Loucy (cell line): ENCODE data around the gene GPR146.
"Not testable (repeated sequence)": the region's sequence is repeated elsewhere in the genome, so short reads cannot be mapped to it uniquely, and the experiment has no call there.

ENCODE experiments used
- H2AFZ ChIP-seq: fragments of 200-600 bp; sonication (generic); 2 replicates; pipeline ENCODE4 v1.6.0; 2016; ENCODE audit warnings: antibody characterized with exemption, mild to moderate bottlenecking, low read length, moderate library complexity
- H3F3A ChIP-seq: fragments of 200-600 bp; 2 replicates; pipeline ENCODE4 v1.6.0; 2016; ENCODE audit warnings: antibody characterized with exemption, low read depth, mild to moderate bottlenecking
- H3K27me3 ChIP-seq: fragments of 200-600 bp; sonication (generic); 2 replicates; pipeline ENCODE4 v1.6.1; 2014; ENCODE audit warnings: low read length, mild to moderate bottlenecking; ENCODE audit not compliant: insufficient read depth, poor library complexity, severe bottlenecking
- H3K36me3 ChIP-seq: fragments of 200-600 bp; sonication (generic); 2 replicates; pipeline ENCODE4 v1.6.1; 2016; ENCODE audit warnings: low read length; ENCODE audit not compliant: insufficient read depth
- H3K4me1 ChIP-seq: fragments of 200-600 bp; sonication (generic); 2 replicates; pipeline ENCODE4 v1.5.1; 2014; ENCODE audit warnings: low read length, mild to moderate bottlenecking; ENCODE audit not compliant: insufficient read depth, poor library complexity, severe bottlenecking
- H3K4me2 ChIP-seq: fragments of 200-600 bp; sonication (generic); 2 replicates; pipeline ENCODE4 v1.6.0; 2014; ENCODE audit warnings: antibody characterized with exemption, low read length, low read depth, mild to moderate bottlenecking; ENCODE audit not compliant: poor library complexity, severe bottlenecking
- H3K4me3 ChIP-seq: fragments of 200-600 bp; sonication (generic); 2 replicates; pipeline ENCODE4 v1.5.1; 2014; ENCODE audit warnings: low read length, mild to moderate bottlenecking, mixed read lengths; ENCODE audit not compliant: poor library complexity, severe bottlenecking
- H3K79me2 ChIP-seq: fragments of 200-600 bp; sonication (generic); 2 replicates; pipeline ENCODE4 v1.6.1; 2014; ENCODE audit warnings: low read length; ENCODE audit not compliant: insufficient read depth
- H3K9ac ChIP-seq: fragments of 200-600 bp; sonication (generic); 2 replicates; pipeline ENCODE4 v1.6.0; 2014; ENCODE audit warnings: mild to moderate bottlenecking, low read depth, low read length, moderate library complexity; ENCODE audit not compliant: poor library complexity, severe bottlenecking
- H3K9me2 ChIP-seq: fragments of 200-600 bp; sonication (generic); replicated peaks from 2 replicates; pipeline ENCODE4 v1.6.1; 2016; ENCODE audit warnings: low read depth, low read length, mixed read lengths
- H3K9me3 ChIP-seq: fragments of 200-600 bp; sonication (generic); 2 replicates; pipeline ENCODE4 v1.6.1; 2014; ENCODE audit warnings: mild to moderate bottlenecking, antibody characterized with exemption, low read length, low read depth; ENCODE audit not compliant: insufficient read depth
- H4K20me1 ChIP-seq: fragments of 200-600 bp; sonication (generic); 2 replicates; pipeline ENCODE4 v1.6.0; 2014; ENCODE audit warnings: antibody characterized with exemption, low read length, mild to moderate bottlenecking; ENCODE audit not compliant: insufficient read depth, poor library complexity, severe bottlenecking
- EZH2phosphoT487 ChIP-seq: fragments of 200-600 bp; IDR thresholded peaks from 2 replicates; pipeline ENCODE4 v1.6.1; 2018; ENCODE audit warnings: antibody characterized with exemption, mild to moderate bottlenecking, moderate library complexity, borderline replicate concordance
- TF ChIP-seq, protein P1 (sequence below): fragments of 200-600 bp; sonication (generic); conservative IDR thresholded peaks from 2 replicates; pipeline ENCODE4 v1.5.1; 2014; ENCODE audit warnings: mild to moderate bottlenecking, antibody characterized with exemption, low read length

The GPR146 gene

GRCh38 chr7:1033546-1034145 is 10.7 kb upstream of the GPR146 start:
- H3F3A ChIP-seq, result no peaks in the 10 kb centered on the region
- H2AFZ ChIP-seq, result no peak overlapping the region
- no peak overlapping the region for H3K4me2 ChIP-seq
- H3K9me2 ChIP-seq, result no peaks in the 10 kb centered on the region
- no peaks in the 10 kb centered on the region for H4K20me1 ChIP-seq
- H3K79me2 ChIP-seq, result peaks cover 22% of the 10 kb centered on the region
- no peak overlapping the region for H3K9ac ChIP-seq
- H3K27me3 ChIP-seq, result no peaks in the 10 kb centered on the region
- peaks cover 25% of the 10 kb centered on the region for H3K4me1 ChIP-seq
- no peaks in the 10 kb centered on the region for H3K36me3 ChIP-seq
- H3K9me3 ChIP-seq, result no peaks in the 10 kb centered on the region
- no peak for TF ChIP-seq EZH2phosphoT487
- no peak overlapping the region for H3K4me3 ChIP-seq

GRCh38 chr7:1034769-1035168 is 9.6 kb upstream of the GPR146 start:
- H3K4me2 ChIP-seq, H3K27me3 ChIP-seq, H3K9ac ChIP-seq, H3K36me3 ChIP-seq, H2AFZ ChIP-seq, H3K9me2 ChIP-seq, H3F3A ChIP-seq, H4K20me1 ChIP-seq, H3K4me3 ChIP-seq, H3K9me3 ChIP-seq: not testable (repeated sequence)
- peaks cover 14% of the 10 kb centered on the region for H3K4me1 ChIP-seq
- H3K79me2 ChIP-seq, result peaks cover 11% of the 10 kb centered on the region; the same call in 1 of the 2 replicates

DNA sequence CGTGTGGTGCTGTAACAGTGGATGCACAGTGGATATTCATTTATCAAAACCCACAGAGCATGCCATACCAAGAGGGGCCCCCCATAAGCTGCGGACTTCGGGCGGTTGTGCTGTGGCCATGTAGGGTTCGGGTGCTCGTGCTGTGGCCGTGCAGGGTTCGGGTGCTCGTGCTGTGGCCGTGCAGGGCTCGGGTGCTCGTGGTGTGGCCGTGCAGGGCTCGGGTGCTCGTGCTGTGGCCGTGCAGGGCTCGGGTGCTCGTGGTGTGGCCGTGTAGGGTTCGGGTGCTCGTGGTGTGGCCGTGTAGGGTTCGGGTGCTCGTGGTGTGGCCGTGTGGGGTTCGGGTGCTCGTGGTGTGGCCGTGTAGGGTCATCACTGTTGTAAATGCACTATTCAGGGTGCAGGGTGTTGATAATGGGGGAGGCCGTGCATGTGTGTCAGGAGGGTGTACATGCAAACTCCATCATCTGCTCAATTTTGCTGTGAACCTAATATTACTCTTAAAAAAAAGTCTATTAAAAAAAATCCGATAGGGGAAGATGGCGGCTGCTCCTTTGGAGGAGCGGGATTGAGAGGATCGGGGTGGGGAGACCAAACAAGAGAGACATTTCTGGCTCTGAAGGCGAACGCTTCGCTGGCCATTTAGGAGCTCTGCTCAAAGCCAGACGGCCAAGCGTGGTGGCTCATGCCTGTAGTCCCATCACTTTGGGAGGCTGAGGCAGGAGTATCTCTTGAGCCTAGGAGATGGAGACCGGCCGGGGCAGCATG is 8.0 kb upstream of the GPR146 start:
- H3K9ac ChIP-seq, H4K20me1 ChIP-seq, H3K4me2 ChIP-seq, H3K4me3 ChIP-seq, H3K27me3 ChIP-seq, H3K79me2 ChIP-seq, H3K4me1 ChIP-seq, H3K36me3 ChIP-seq, H3F3A ChIP-seq, H3K9me3 ChIP-seq, H2AFZ ChIP-seq, H3K9me2 ChIP-seq: not testable (repeated sequence)

DNA sequence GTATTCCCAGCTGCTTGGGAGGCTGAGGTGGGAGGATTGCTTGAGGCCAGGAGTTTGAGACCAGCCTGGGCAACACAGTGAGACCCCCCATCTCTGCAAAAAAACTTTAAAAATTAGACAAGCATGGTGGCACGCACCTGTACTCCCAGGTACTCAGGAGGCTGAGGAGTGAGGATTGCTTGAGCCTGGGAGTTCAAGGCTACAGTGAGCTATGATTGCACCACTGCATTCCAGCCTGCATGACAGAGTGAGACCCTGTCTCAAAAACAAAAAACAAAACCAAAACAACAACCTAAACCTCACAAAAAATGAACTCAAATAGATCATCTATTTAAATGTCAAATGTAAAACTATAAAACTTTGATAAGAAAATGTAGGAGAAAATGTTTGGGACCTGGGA is 4.1 kb upstream of the GPR146 start:
- not testable (repeated sequence) for H3K36me3 ChIP-seq, H3K9me3 ChIP-seq, H3K9me2 ChIP-seq, H3K4me2 ChIP-seq, H3K27me3 ChIP-seq, H2AFZ ChIP-seq, H3F3A ChIP-seq, H3K4me3 ChIP-seq, H4K20me1 ChIP-seq, H3K9ac ChIP-seq, H3K79me2 ChIP-seq
- peaks cover 33% of the 10 kb centered on the region for H3K4me1 ChIP-seq

DNA sequence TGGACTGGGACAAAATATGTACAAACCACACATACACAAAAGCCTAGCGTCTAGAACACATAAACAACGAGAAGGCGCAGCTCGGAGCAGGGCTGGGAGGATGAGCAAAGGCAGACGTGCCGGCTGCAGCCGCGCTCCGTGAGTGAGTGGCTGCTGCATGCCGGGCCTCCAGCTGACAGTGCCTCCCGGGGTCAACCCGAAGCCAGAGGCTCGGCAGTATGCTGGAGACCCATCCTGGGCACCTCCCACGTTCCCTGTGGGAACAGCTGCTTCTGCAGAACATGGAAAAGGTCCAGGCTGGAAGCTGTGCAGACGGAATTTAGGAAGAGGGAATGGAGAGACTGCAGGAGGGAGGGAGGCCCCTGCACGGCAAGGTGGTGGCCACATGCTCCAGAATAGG is 3.6 kb upstream of the GPR146 start:
- H3K9me3 ChIP-seq, result no peaks in the 10 kb centered on the region
- no peaks in the 10 kb centered on the region for H4K20me1 ChIP-seq
- no peaks in the 10 kb centered on the region for H3K27me3 ChIP-seq
- no peaks in the 10 kb centered on the region for H3K36me3 ChIP-seq
- H3F3A ChIP-seq, result peaks cover 8% of the 10 kb centered on the region; the same call in 1 of the 2 replicates
- no peaks in the 10 kb centered on the region for H3K9me2 ChIP-seq
- TF ChIP-seq EZH2phosphoT487, result no peak
- TF ChIP-seq, protein P1, sequence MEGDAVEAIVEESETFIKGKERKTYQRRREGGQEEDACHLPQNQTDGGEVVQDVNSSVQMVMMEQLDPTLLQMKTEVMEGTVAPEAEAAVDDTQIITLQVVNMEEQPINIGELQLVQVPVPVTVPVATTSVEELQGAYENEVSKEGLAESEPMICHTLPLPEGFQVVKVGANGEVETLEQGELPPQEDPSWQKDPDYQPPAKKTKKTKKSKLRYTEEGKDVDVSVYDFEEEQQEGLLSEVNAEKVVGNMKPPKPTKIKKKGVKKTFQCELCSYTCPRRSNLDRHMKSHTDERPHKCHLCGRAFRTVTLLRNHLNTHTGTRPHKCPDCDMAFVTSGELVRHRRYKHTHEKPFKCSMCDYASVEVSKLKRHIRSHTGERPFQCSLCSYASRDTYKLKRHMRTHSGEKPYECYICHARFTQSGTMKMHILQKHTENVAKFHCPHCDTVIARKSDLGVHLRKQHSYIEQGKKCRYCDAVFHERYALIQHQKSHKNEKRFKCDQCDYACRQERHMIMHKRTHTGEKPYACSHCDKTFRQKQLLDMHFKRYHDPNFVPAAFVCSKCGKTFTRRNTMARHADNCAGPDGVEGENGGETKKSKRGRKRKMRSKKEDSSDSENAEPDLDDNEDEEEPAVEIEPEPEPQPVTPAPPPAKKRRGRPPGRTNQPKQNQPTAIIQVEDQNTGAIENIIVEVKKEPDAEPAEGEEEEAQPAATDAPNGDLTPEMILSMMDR, result no peak
- H3K4me2 ChIP-seq, result no peak overlapping the region
- no peak overlapping the region for H3K9ac ChIP-seq
- H2AFZ ChIP-seq, result no peak overlapping the region
- H3K4me3 ChIP-seq, result no peak overlapping the region
- H3K4me1 ChIP-seq, result peaks cover 39% of the 10 kb centered on the region
- peaks cover 14% of the 10 kb centered on the region for H3K79me2 ChIP-seq
